AG04450 (cell line): ENCODE measurements around the gene CD48. TPM values are rescaled to one million over a fixed set of nuclear protein-coding genes. Genes with fewer than 3 reads are reported as not detected.

Experiments
- CTCF ChIA-PET: fragments of 300-600, 350-600 bp; formaldehyde crosslinking; extraction: SDS; loops from one replicate; lab custom pipeline; 2022; ENCODE audit warnings: antibody characterized with exemption, inconsistent platforms; lab: Charles Lee
- POLR2A ChIA-PET: fragments of 350-600 bp; formaldehyde crosslinking; extraction: SDS; loops from one replicate; lab custom pipeline; 2021; ENCODE audit warnings: antibody characterized with exemption, inconsistent platforms; lab: Yijun Ruan, JAX
- DNase-seq: peaks from one replicate; pipeline ENCODE4 v3.0.0-alpha.2; 2011; ENCODE audit warnings: low read depth, low spot score
- H3K27ac ChIP-seq: one replicate; pipeline ENCODE4 v1.5.1; 2012; ENCODE audit warnings: low read depth, low read length, control low read depth
- H3K27me3 ChIP-seq: one replicate; pipeline ENCODE4 v1.6.0; 2012; ENCODE audit warnings: low read length; ENCODE audit not compliant: control insufficient read depth, insufficient read depth
- H3K4me3 ChIP-seq: 2 replicates; pipeline ENCODE4 v1.5.1; 2011; ENCODE audit warnings: mild to moderate bottlenecking, low read depth, low read length, control low read depth
- H3K9me3 ChIP-seq: 2 replicates; pipeline ENCODE4 v1.5.1; 2012; ENCODE audit warnings: low read length; ENCODE audit not compliant: control insufficient read depth, insufficient read depth
- CTCF ChIP-seq: IDR thresholded peaks from 2 replicates; pipeline ENCODE4 v1.5.1; 2011; ENCODE audit warnings: low read depth, low read length, control low read depth, inconsistent platforms
- polyA plus RNA-seq: library from polyadenylated mRNA; depleted of rRNA; stranded (reverse); fragments of >200 nt; gene quantifications from 2 replicates; pipeline ENCODE4 v1.2.3, GENCODE V29; 2011

The CD48 gene
- polyA plus RNA-seq, 1 experiment = not detected

GRCh38 chr1:160641323-160642280 lies 70.0 kb downstream of the CD48 start:
- Histone ChIP-seq H3K27ac (no peak overlapping the region), H3K27me3 (no peaks in the 10 kb centered on the region), H3K9me3 (no peaks in the 10 kb centered on the region), H3K4me3 (no peak overlapping the region)
- no peak for DNase-seq
- ChIA-PET CTCF (interaction anchor here (0.8 kb wide), 1 partner anchor 34 kb away, joined by 3 read pairs; no protein-coding TSS in a partner anchor), POLR2A (no interaction called here)
- TF ChIP-seq CTCF = no peak

DNA sequence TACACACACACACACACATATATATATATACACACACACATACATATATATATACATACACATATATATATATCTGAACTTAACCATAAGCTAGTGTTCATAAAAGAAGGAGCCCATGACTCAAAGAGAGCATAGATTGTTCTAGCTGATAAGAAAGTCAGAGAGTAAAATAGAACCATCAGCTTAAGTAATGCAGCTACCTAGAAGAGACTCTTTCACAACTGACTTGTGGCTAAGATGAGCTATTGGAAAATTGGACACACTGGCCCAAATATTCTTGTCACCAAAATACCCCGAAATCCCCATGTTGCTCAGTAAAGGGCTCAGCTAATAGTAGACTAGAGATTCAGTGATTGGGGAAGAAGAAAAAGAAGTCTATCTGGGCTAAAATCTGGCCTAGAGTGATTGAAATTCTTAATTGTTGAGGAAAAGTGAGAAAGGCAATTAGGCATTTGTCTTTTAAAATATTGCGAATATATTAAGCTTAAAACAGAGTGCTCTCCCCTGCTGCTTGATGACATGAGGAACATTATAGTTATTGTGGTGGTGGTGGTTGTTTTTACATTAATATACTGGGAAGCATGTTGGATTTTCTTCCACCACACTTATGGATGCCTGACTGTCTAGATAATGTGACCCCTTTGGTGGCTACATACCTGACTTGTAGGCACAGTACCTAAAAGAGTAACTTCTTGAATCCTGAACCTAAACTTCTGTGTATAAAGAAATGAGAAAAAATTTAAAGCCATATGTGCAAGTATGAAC lies 71.1 kb downstream of the CD48 start:
- no peak for DNase-seq
- Histone ChIP-seq H3K27ac (no peak overlapping the region), H3K27me3 (no peaks in the 10 kb centered on the region), H3K9me3 (no peaks in the 10 kb centered on the region), H3K4me3 (no peak overlapping the region)
- TF ChIP-seq CTCF = no peak
- POLR2A ChIA-PET = no interaction called here
- CTCF ChIA-PET = interaction anchor here (0.8 kb wide), 1 partner anchor 35 kb away, joined by 3 read pairs; no protein-coding TSS in a partner anchor

DNA sequence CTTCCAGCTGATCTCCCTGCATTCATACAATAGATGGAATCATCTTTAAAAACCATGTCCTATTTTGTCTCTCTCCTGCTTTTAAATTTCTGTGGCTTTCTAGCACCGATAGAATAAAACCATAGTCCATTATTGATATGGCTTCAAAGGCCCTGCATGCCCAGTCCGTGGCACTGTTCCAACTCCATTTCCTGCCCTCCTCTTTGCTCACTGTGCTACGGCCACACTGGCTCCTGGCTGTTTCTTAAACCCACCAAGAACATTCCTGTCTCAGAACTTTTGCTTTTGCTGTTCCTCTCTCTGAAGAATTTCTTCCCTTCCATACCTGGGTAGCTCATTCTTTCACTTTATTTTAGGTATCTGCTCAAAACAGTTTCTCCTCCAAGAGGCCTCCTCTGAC lies 72.0 kb downstream of the CD48 start:
- TF ChIP-seq CTCF = no peak
- POLR2A ChIA-PET = no interaction called here
- Histone ChIP-seq H3K27ac (no peak overlapping the region), H3K27me3 (no peaks in the 10 kb centered on the region), H3K4me3 (no peak overlapping the region), H3K9me3 (no peaks in the 10 kb centered on the region)
- CTCF ChIA-PET = no interaction called here
- DNase-seq = no peak

GRCh38 chr1:160638926-160639325 lies 72.7 kb downstream of the CD48 start:
- H3K9me3 ChIP-seq = no peaks in the 10 kb centered on the region
- ChIA-PET CTCF (no interaction called here), POLR2A (no interaction called here)
- no peak for TF ChIP-seq CTCF
- no peak overlapping the region for H3K27ac ChIP-seq
- no peak overlapping the region for H3K4me3 ChIP-seq
- H3K27me3 ChIP-seq = no peaks in the 10 kb centered on the region
- DNase-seq = no peak

GRCh38 chr1:160638540-160638857 lies 73.1 kb downstream of the CD48 start:
- H3K27ac ChIP-seq = no peak overlapping the region
- no peak for TF ChIP-seq CTCF
- no peaks in the 10 kb centered on the region for H3K9me3 ChIP-seq
- no peak for DNase-seq
- no peaks in the 10 kb centered on the region for H3K27me3 ChIP-seq
- ChIA-PET POLR2A (no interaction called here), CTCF (no interaction called here)
- no peak overlapping the region for H3K4me3 ChIP-seq
